NCI-H510A (cell line): ENCODE measurements around the gene AMPD2.
"Not testable (repeated sequence)": the region's sequence is repeated elsewhere in the genome, so short reads cannot be mapped to it uniquely, and the experiment has no call there.

Source experiments
- DNase-seq: peaks from one replicate; lab custom pipeline; 2025; lab: John Stamatoyannopoulos, UW

The AMPD2 gene

DNA sequence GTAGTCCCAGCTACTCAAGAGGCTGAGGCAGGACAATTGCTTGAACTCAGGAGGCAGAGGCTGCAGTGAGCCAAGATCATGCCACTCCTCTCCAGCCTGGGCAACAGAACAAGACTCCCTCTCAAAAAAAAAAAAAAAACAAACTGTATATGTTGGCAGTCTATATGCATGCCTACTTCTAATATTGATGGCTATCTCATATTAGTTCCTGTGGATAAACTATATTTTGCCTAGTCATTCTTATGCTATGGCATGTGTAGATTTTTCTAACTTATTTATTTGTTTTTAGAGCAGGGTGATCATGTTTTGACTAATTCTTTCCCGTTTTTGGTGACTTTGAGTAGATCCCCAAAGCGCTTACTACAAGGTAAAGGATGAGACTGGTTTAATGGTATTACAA, 59.0 kb downstream of the AMPD2 start:
- not testable (repeated sequence) for DNase-seq
